Measurements from ENCODE around the gene SGCB.

Gene SGCB

DNA sequence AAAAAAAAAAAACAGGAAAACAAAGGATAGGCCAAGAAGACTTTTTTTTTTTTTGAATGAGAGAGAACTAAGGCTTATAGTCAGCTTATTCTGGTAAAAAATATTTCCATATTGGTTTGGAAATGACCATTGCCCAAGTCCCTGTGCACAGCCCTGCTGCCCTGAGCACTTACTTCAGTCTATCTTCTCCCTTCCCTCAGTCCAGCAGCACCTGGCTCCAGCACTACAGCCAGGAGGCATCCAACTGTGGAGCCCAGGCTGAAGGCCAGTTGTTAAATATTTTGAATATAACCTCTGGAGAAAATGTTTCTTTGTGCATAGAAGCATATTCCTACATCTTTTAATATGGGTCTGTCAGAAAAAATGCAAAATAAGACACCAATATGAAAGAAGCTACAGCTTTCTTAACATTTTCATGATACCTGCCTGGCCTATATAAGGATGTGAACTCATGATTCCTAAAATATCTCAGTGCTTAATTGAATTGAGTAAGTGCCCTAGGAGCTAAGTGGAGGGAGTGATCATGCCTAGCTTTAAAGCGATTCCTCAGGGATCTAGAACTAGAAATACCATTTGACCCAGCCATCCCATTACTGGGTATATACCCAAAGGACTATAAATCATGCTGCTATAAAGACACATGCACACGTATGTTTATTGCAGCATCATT lies 32.4 kb downstream of the SGCB start:
- H3K27ac ChIP-seq, result peak overlapping the region; percentile 49
- no peak for TF ChIP-seq CTCF (conservative IDR thresholded peaks at IDR 0.05)

- H3K27ac ChIP-seq, result peak overlapping the region; percentile 49
Measured at GRCh38 chr4:52004414-52004813, 33.7 kb downstream of the SGCB start.

GRCh38 chr4:52001616-52002015 lies 36.5 kb downstream of the SGCB start:
- no peak for TF ChIP-seq CTCF (conservative IDR thresholded peaks at IDR 0.05)
- no peak overlapping the region for H3K27ac ChIP-seq

More at GRCh38 chr4:52004414-52004813, 33.7 kb downstream of the SGCB start:
- TF ChIP-seq CTCF (conservative IDR thresholded peaks at IDR 0.05), result no peak

DNA sequence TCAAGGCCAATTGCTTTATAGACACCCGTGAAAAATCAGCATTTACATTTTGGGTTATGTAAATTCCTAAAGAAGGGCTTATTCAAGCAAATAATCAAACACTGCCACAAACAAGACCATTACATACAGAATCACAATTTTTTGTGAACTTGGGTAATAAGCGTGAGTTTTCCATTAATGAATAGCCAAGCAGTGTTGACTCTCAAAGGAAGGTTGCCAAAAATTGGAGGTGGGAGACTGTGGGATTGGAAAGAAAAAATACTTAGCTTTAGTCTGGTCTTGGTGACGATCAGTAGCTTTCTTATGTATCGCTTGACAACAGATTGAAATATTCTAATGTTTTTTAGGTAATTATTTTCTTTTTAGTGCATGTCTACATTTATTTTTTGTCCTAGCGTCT lies 38.8 kb downstream of the SGCB start:
- TF ChIP-seq CTCF (conservative IDR thresholded peaks at IDR 0.05), result no peak

GRCh38 chr4:51998837-51999236 lies 39.3 kb downstream of the SGCB start:
- no peak for TF ChIP-seq CTCF (conservative IDR thresholded peaks at IDR 0.05)
- H3K27ac ChIP-seq, result no peak overlapping the region

More for the DNA sequence above, 38.8 kb downstream of the SGCB start:
- H3K27ac ChIP-seq, result no peak overlapping the region

GRCh38 chr4:51997647-51998046 lies 40.5 kb downstream of the SGCB start:
- H3K27ac ChIP-seq, result no peak overlapping the region
- TF ChIP-seq CTCF (conservative IDR thresholded peaks at IDR 0.05), result peak; percentile 29

GRCh38 chr4:51995647-51996220 lies 42.4 kb downstream of the SGCB start:
- TF ChIP-seq CTCF (conservative IDR thresholded peaks at IDR 0.05), result no peak
- no peak overlapping the region for H3K27ac ChIP-seq

Data from VCaP (cell line).